ENCODE results near the gene ZNF621. TPM values are rescaled to one million over a fixed set of nuclear protein-coding genes. Genes with fewer than 3 reads are reported as not detected.

Gene ZNF621
- 10.6 and 14.5 TPM in 2 replicates for total RNA-seq (2014; rRNA removed)
- 7.0 TPM for polyA plus RNA-seq (2012)

GRCh38 chr3:40524568-40525285 is at the start of gene ZNF621:
Gene ZNF621 (plus strand): TSS chr3:40524960. CDS start chr3:40525841, 881 bp downstream.
- DNase-seq (ENCODE audit: low read depth): peak; percentile 81

- DNase-seq (ENCODE audit: low read depth): peak; percentile 64
Observed at GRCh38 chr3:40476478-40477470, 48.0 kb upstream of the ZNF621 start, which contains the start of gene ZNF619. Gene ZNF619 (plus strand): TSS chr3:40477122. CDS start chr3:40477980, 858 bp downstream.

- no peak for DNase-seq (ENCODE audit: low read depth)
Observed at GRCh38 chr3:40477666-40478065, 47.1 kb upstream of the ZNF621 start.

- DNase-seq (ENCODE audit: low read depth): no peak
Observed at GRCh38 chr3:40487172-40487571, 37.6 kb upstream of the ZNF621 start.

- DNase-seq (ENCODE audit: low read depth): peak; percentile 13
Observed at GRCh38 chr3:40490916-40491315, 33.8 kb upstream of the ZNF621 start.

GRCh38 chr3:40494698-40495097 is 30.1 kb upstream of the ZNF621 start:
- no peak for DNase-seq (ENCODE audit: low read depth)

GRCh38 chr3:40497288-40497687 is 27.5 kb upstream of the ZNF621 start:
- DNase-seq (ENCODE audit: low read depth): no peak

- DNase-seq (ENCODE audit: low read depth): no peak
Observed at GRCh38 chr3:40499952-40500351, 24.8 kb upstream of the ZNF621 start.

GRCh38 chr3:40502034-40502433 is 22.7 kb upstream of the ZNF621 start:
- no peak for DNase-seq (ENCODE audit: low read depth)

- DNase-seq (ENCODE audit: low read depth): peak; percentile 95
Observed at GRCh38 chr3:40504636-40505430, 19.9 kb upstream of the ZNF621 start.

- no peak for DNase-seq (ENCODE audit: low read depth)
Observed at GRCh38 chr3:40505599-40506462, 18.9 kb upstream of the ZNF621 start, which contains the start of gene ZNF620. Gene ZNF620 (plus strand): TSS chr3:40506039. CDS start chr3:40506353, 314 bp downstream.

GRCh38 chr3:40511031-40511718 is 13.6 kb upstream of the ZNF621 start:
- no peak for DNase-seq (ENCODE audit: low read depth)

- DNase-seq (ENCODE audit: low read depth): no peak
Observed at GRCh38 chr3:40516201-40516600, 8.6 kb upstream of the ZNF621 start.

- DNase-seq (ENCODE audit: low read depth): no peak
Observed at GRCh38 chr3:40518067-40518466, 6.7 kb upstream of the ZNF621 start.

- DNase-seq (ENCODE audit: low read depth): no peak
Observed at GRCh38 chr3:40518848-40519247, 5.9 kb upstream of the ZNF621 start.

GRCh38 chr3:40521254-40521653 is 3.5 kb upstream of the ZNF621 start:
- DNase-seq (ENCODE audit: low read depth): no peak

- no peak for DNase-seq (ENCODE audit: low read depth)
Observed at GRCh38 chr3:40523781-40524180, 979 bp upstream of the ZNF621 start.

GRCh38 chr3:40524222-40524567 is 565 bp upstream of the ZNF621 start:
- no peak for DNase-seq (ENCODE audit: low read depth)

- no peak for DNase-seq (ENCODE audit: low read depth)
Observed at GRCh38 chr3:40528426-40528825, 3.7 kb downstream of the ZNF621 start.

- DNase-seq (ENCODE audit: low read depth): no peak
Observed at GRCh38 chr3:40532252-40532651, 7.5 kb downstream of the ZNF621 start.
